HG03571 (cell line): ENCODE data around the gene GOLM1.
"Not testable (repeated sequence)": the region's sequence is repeated elsewhere in the genome, so short reads cannot be mapped to it uniquely, and the experiment has no call there.

Experiments
- ATAC-seq: cut with Tn5 transposase; IDR thresholded peaks from one replicate; pipeline ENCODE4 v1.9.1; 2021; ENCODE audit not compliant: unreplicated experiment

GOLM1 gene

GRCh38 chr9:86098824-86099700, at the start of gene GOLM1:
Gene GOLM1 (minus strand): TSS chr9:86099558. CDS start chr9:86079320, 20,238 bp downstream.
- peak; percentile 84 for ATAC-seq

GRCh38 chr9:86146671-86147070, 47.3 kb upstream of the GOLM1 start:
- ATAC-seq = not testable (repeated sequence)

DNA sequence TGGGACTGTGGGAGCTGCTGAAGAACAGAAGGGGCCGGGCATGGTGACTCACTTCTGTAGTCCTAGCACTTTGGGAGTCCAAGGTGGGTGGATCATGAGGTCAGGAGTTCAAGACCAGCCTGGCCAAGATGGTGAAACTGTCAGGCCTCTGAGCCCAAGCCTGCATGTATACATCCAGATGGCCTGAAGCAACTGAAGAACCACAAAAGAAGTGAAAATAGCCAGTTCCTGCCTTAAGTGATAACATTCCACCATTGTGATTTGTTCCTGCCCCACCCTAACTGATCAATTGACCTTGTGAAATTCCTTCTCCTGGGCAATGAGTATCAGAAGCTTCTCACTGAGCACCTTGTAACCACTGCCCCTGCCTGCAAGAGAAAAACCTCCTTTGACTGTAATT, 46.6 kb upstream of the GOLM1 start:
- ATAC-seq = not testable (repeated sequence)

DNA sequence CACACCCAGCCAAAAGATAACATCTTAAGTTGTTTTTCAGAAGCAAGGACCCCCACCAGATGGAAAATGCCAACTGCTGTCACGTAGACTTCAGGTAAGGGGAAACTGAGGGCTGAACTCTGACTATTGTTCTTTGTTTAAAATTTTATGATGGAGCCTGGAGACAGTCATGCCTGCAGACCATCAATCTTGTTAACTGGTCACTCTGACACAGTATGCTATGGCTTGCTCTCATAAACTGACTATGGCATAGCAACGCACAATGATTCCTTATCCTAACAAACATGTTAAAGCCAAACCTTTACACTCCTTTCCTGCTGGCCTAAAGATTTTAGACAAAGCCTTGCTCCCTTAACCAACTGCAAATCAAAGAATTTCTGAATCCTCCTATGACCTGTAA, 43.6 kb upstream of the GOLM1 start:
- no peak for ATAC-seq

DNA sequence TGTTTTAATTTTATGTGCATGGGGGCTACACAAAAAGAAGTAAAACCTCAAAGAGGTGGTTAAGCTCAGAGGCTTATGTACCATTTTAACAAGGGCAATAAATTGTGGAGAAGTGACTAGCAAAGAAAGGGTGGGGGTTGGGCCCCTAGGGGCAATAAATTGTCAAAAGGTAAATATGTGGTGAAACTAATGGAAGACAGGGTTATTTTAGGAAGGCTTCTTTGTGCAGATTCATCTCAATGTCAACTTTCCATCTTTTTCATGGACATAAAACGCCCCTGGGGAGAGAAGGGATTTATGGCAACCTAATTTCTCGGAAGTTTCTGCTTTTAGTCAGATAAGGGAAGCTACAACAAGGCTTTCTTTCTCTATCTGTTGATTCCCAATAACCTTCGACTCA, 42.5 kb upstream of the GOLM1 start:
- ATAC-seq = no peak

DNA sequence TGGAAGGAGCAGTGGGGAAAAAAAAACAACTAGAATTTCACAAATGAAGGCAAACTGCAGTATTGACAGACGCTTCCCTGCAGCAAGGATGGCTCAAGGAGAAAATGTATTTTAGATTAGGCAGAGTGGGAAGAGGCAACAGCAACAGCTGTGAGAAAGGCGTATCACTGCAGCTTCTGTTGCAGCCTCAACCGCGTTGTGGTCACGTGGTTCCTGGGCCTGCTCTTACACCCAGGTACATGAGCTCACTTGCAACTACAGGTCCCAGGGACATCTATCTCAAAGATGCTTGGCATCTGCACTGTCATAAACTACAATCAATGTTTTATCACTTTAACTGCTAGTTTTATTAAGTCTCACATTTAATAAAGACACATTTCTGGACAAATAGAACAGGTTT, 36.0 kb upstream of the GOLM1 start:
- no peak for ATAC-seq

GRCh38 chr9:86134361-86134760, 35.0 kb upstream of the GOLM1 start:
- ATAC-seq = no peak

DNA sequence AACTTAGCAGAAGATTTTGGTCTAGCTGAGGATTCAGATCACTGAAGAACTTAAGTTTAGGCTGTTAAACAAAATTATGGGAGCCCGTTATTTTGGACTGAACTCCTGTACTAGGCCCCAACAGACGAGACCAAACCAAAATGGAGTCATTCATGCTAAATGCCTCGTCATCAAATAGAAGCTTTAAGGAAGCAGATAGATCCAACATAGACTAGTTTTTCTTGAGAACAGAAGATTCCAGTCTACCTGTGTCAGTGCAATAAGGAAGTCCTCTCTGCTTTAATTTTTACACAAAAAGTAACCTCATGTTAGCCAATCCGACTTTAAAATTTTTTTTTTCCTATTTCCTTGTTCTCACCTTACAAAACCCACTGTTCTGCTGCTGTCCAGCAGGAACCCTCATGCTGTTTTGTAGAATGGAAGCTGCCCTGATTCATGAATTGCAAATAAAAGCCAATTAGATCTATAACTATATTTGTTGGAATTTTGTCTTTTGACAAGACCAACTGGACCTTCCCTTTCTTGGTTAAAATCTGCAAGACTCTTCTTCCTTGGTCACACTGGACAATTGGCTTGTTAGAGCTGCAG, 29.0 kb upstream of the GOLM1 start:
- no peak for ATAC-seq

GRCh38 chr9:86126998-86127972, 27.9 kb upstream of the GOLM1 start:
- ATAC-seq = no peak

GRCh38 chr9:86122311-86122710, 23.0 kb upstream of the GOLM1 start:
- no peak for ATAC-seq

GRCh38 chr9:86119457-86119856, 20.1 kb upstream of the GOLM1 start:
- no peak for ATAC-seq

- no peak for ATAC-seq
Observed at GRCh38 chr9:86116425-86116824, 17.1 kb upstream of the GOLM1 start.

- ATAC-seq = no peak
Observed at GRCh38 chr9:86115886-86116285, 16.5 kb upstream of the GOLM1 start.

DNA sequence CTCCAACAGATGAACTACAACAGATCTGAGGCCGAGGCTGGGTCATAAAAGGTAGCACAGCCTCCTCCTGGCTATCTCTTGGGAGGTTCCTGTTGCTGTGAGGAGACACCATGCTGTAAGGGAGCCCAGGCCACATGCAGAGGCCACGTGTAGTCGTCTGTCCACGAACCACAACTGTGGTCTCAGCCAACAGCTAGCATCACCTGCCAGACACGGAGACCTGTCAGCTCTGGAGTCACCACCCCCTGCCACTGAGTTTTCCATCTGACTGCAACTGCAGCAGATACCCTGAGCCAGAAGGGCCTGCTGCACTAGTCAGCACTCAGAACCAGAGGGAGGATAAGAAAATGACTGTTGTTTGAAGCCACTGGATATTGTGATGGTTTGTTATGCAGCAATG, 12.7 kb upstream of the GOLM1 start:
- no peak for ATAC-seq

DNA sequence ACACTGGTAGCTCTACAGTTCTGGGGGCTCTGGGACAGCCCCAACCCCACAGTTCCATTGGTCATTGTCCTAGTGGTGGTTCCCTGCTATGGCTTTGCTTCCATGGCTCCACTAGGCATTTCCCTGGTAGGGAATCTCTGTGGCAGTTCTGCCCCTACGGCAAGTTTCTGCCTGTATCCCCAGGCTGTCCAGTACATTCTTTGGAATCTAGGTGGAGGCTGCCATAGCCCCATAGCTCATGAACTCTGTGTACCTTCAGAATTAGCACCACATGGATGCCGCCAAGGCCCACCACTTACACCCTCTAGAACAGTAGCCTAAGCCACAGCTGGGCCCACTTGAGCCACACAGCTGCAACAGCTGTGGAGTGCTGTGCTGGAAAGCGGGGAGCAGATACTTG, 3.3 kb upstream of the GOLM1 start:
- no peak for ATAC-seq

- no peak for ATAC-seq
Observed at GRCh38 chr9:86099701-86100364, 475 bp upstream of the GOLM1 start.

- no peak for ATAC-seq
Observed at GRCh38 chr9:86097510-86098224, 1.7 kb downstream of the GOLM1 start.

DNA sequence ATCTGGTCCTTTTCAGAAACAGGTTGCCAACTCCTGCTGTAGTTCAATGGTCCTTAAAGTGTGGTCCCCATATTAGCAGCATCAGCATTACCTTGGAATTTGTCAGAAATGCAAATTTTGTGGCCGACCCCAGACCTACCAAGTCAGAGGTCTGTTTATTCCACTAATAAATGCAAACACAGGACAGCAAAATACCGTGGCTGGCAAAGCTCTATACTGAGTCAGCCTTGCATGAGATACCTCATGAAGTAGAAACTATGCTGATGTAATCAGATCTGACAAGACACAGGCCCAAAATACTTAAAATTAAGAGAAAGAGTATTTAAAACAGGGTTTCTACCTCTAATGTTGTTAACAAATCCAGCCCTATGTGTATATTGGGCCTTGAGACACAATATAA, 3.0 kb downstream of the GOLM1 start:
- no peak for ATAC-seq

DNA sequence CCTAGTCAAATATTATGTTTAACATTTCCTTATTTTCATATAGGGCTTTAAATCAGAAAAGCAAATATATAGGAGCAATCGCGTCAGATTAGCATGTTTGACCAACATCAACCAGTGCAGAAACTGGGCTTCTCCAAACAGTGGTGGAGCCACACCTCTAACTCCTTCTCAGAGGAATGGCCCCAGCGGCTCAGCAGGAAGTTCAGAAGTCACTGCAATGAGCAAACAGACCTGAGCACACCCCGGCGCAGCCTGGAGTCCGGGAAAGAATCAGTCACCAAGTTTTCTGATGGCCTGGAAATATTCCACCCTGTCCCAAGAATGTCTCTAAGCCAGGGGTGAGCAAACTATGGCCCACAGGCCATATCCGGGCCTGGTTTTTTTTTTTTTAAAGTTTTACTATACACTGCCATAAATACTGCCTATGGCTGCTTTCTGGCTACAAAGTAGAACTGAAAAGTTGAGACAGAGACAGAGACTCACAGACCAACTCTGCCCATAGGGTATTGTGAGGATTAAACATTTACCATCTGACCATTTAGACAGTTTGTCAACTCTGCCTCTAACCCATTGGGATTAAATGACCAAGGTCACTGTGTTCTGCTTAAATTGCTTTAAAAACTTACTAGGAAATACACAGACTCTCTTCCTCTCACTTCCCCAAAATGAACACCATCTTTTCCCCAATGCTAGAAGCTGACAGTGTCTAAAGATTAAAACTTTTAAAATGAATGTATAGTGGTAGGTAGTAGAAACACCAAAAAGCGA, 5.4 kb downstream of the GOLM1 start:
- ATAC-seq = peak; percentile 72
